ENCODE measurements around the gene ABR.

GRCh38 chr17:1150863-1151600, 28.7 kb downstream of the ABR start:
- TF ChIP-seq CTCF (IDR thresholded peaks at IDR 0.05) = no peak
- TF ChIP-seq SIN3A (IDR thresholded peaks at IDR 0.05; ENCODE audit: borderline replicate concordance, insufficient read depth, low read depth, low read length) = no peak
- no peak for TF ChIP-seq REST (IDR thresholded peaks at IDR 0.05; ENCODE audit: insufficient read depth in 1 of 2, low read depth in 2 of 2, low read length in 1 of 2)
- no peak for TF ChIP-seq POLR2AphosphoS5 (IDR thresholded peaks at IDR 0.05; ENCODE audit: low read depth, low read length)
